GM12878 (cell line): ENCODE data around the gene USF3. TPM values are rescaled to one million over a fixed set of nuclear protein-coding genes. Genes with fewer than 3 reads are reported as not detected.

Experiments
- ASH2L ChIP-seq: fragments of 300-600, 200-600 bp; sonication (generic); IDR thresholded peaks from 2 replicates; pipeline ENCODE4 v1.6.1; 2017; ENCODE audit warnings: low read depth, mild to moderate bottlenecking, borderline replicate concordance
- ATF3 ChIP-seq: IDR thresholded peaks from 2 replicates; pipeline ENCODE4 v1.6.1; 2011; ENCODE audit warnings: low read depth, mild to moderate bottlenecking, low read length, moderate library complexity, borderline replicate concordance; ENCODE audit errors: extremely low read depth
- BACH1 ChIP-seq: fragments of 450-650 bp; IDR thresholded peaks from 2 replicates; pipeline ENCODE4 v1.6.1; 2017; ENCODE audit warnings: mild to moderate bottlenecking, borderline replicate concordance
- CEBPB ChIP-seq, 2 experiments: fragments of 150-350 bp in 1 of 2; IDR thresholded peaks; 2 replicates each; pipeline ENCODE4 v1.6.1; 2012 to 2014; ENCODE audit warnings: low read depth in 2 of 2, low read length in 2 of 2, borderline replicate concordance in 1 of 2, inconsistent platforms in 1 of 2
- CEBPZ ChIP-seq: fragments of 150-350 bp; IDR thresholded peaks from 2 replicates; pipeline ENCODE4 v1.6.1; 2016; ENCODE audit warnings: low read depth, low read length
- FOS ChIP-seq: IDR thresholded peaks from 3 replicates; pipeline ENCODE4 v1.6.1; 2011; ENCODE audit warnings: borderline replicate concordance; ENCODE audit not compliant: insufficient read length; ENCODE audit errors: extremely low read depth
- HDAC2 ChIP-seq: fragments of 200-600 bp; sonication (generic); IDR thresholded peaks from 2 replicates; pipeline ENCODE4 v1.6.1; 2017
- JUND ChIP-seq: IDR thresholded peaks from 2 replicates; pipeline ENCODE4 v1.6.1; 2012; ENCODE audit warnings: low read depth, mild to moderate bottlenecking, low read length, improper control_type of control experiment, moderate library complexity
- NFYB ChIP-seq: IDR thresholded peaks from 2 replicates; pipeline ENCODE4 v1.6.1; 2011; ENCODE audit warnings: low read depth, mild to moderate bottlenecking, low read length, improper control_type of control experiment, moderate library complexity; ENCODE audit not compliant: insufficient read depth
- RAD51 ChIP-seq: fragments of 450-650 bp; IDR thresholded peaks from 2 replicates; pipeline ENCODE4 v1.6.1; 2016; ENCODE audit warnings: moderate library complexity, mild to moderate bottlenecking, inconsistent platforms
- RUNX3 ChIP-seq: IDR thresholded peaks from 2 replicates; pipeline ENCODE4 v1.6.1; 2012; ENCODE audit warnings: low read length, inconsistent platforms
- SIX5 ChIP-seq: IDR thresholded peaks from 2 replicates; pipeline ENCODE4 v1.6.1; 2011; ENCODE audit warnings: mild to moderate bottlenecking, low read depth, low read length, moderate library complexity; ENCODE audit not compliant: severe bottlenecking
- SUPT20H ChIP-seq: IDR thresholded peaks from 2 replicates; pipeline ENCODE4 v1.6.1; 2011; ENCODE audit warnings: low read depth, mild to moderate bottlenecking, low read length, moderate library complexity, borderline replicate concordance; ENCODE audit not compliant: control insufficient read depth
- WRNIP1 ChIP-seq: IDR thresholded peaks from 2 replicates; pipeline ENCODE4 v1.6.1; 2011; ENCODE audit warnings: low read depth, low read length, improper control_type of control experiment, borderline replicate concordance
- YBX1 ChIP-seq: fragments of 450-650 bp; IDR thresholded peaks from 2 replicates; pipeline ENCODE4 v1.6.1; 2016; ENCODE audit warnings: antibody characterized with exemption
- YY1 ChIP-seq: IDR thresholded peaks from 2 replicates; pipeline ENCODE4 v1.6.1; 2011; ENCODE audit warnings: low read depth, mild to moderate bottlenecking, low read length
- ZNF207 ChIP-seq: fragments of 450-650 bp; IDR thresholded peaks from 2 replicates; pipeline ENCODE4 v1.6.1; 2014; ENCODE audit warnings: antibody characterized with exemption, mild to moderate bottlenecking, borderline replicate concordance
- polyA plus RNA-seq, 11 experiments: library from polyadenylated mRNA; depleted of rRNA in 4 of 11; unstranded in 6 of 11; stranded (reverse) in 5 of 11; fragments of >200 nt; fragmentation: Nextera tagmentation in 4 of 11; fragmentation: Illumina TruSeq in 1 of 11; extraction: Ambion mirVana in 4 of 11; extraction: Trizol in 1 of 11; gene quantifications; 1 replicate in 1 of 11; 2 replicates in 10 of 11; pipeline versions ENCODE4 v1.2.1 to v1.2.3, GENCODE V29; 2011 to 2016; ENCODE audit warnings: inconsistent platforms in 2 of 11, missing spikeins in 2 of 11, low read depth in 1 of 11
- total RNA-seq, 4 experiments: library from RNA; depleted of rRNA in 3 of 4; stranded (reverse); fragments of >200 nt in 3 of 4; fragmentation: Illumina TruSeq in 1 of 4; extraction: Trizol in 1 of 4; gene quantifications; 2 replicates each; pipeline versions ENCODE4 v1.2.1 to v1.2.3, GENCODE V29; 2013 to 2021
- TF ChIP-seq, protein P1 (sequence below): fragments of 450-650 bp; formaldehyde crosslinking; IDR thresholded peaks from 2 replicates; pipeline ENCODE4 v1.5.0; 2022; ENCODE audit warnings: mild to moderate bottlenecking, missing genetic modification characterization
- TF ChIP-seq, protein P2 (sequence below): fragments of 450-650 bp; IDR thresholded peaks from 2 replicates; pipeline ENCODE4 v1.6.1; 2016; ENCODE audit warnings: mild to moderate bottlenecking
- TF ChIP-seq, protein P3 (sequence below): fragments of 450-650 bp; conservative IDR thresholded peaks from 2 replicates; pipeline ENCODE4 v1.6.1; 2017; ENCODE audit warnings: mild to moderate bottlenecking, moderate library complexity

The USF3 gene
- total and polyA plus RNA-seq, 10 of the 15 experiments (the other 5 are each of a cell fraction or from before 2014, with no cell fraction given): 3.1 to 15.9 (median 7.8) TPM

GRCh38 chr3:113606539-113607218 lies 89.8 kb downstream of the USF3 start (continued):
- no peak for TF ChIP-seq ZNF207
- TF ChIP-seq RAD51: no peak
- TF ChIP-seq YBX1: no peak
- no peak for TF ChIP-seq FOS
- peak; percentile 94 for TF ChIP-seq RUNX3
- TF ChIP-seq JUND: no peak
- no peak for TF ChIP-seq SUPT20H
- no peak for TF ChIP-seq NFYB
- TF ChIP-seq CEBPZ: no peak
- TF ChIP-seq, protein P1, sequence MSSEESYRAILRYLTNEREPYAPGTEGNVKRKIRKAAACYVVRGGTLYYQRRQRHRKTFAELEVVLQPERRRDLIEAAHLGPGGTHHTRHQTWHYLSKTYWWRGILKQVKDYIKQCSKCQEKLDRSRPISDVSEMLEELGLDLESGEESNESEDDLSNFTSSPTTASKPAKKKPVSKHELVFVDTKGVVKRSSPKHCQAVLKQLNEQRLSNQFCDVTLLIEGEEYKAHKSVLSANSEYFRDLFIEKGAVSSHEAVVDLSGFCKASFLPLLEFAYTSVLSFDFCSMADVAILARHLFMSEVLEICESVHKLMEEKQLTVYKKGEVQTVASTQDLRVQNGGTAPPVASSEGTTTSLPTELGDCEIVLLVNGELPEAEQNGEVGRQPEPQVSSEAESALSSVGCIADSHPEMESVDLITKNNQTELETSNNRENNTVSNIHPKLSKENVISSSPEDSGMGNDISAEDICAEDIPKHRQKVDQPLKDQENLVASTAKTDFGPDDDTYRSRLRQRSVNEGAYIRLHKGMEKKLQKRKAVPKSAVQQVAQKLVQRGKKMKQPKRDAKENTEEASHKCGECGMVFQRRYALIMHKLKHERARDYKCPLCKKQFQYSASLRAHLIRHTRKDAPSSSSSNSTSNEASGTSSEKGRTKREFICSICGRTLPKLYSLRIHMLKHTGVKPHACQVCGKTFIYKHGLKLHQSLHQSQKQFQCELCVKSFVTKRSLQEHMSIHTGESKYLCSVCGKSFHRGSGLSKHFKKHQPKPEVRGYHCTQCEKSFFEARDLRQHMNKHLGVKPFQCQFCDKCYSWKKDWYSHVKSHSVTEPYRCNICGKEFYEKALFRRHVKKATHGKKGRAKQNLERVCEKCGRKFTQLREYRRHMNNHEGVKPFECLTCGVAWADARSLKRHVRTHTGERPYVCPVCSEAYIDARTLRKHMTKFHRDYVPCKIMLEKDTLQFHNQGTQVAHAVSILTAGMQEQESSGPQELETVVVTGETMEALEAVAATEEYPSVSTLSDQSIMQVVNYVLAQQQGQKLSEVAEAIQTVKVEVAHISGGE (CRISPR knock-in tag): peak; percentile 67
- TF ChIP-seq WRNIP1: no peak
- TF ChIP-seq HDAC2: no peak
- no peak for TF ChIP-seq ATF3
- TF ChIP-seq SIX5: no peak
- no peak for TF ChIP-seq BACH1
- TF ChIP-seq, protein P2, sequence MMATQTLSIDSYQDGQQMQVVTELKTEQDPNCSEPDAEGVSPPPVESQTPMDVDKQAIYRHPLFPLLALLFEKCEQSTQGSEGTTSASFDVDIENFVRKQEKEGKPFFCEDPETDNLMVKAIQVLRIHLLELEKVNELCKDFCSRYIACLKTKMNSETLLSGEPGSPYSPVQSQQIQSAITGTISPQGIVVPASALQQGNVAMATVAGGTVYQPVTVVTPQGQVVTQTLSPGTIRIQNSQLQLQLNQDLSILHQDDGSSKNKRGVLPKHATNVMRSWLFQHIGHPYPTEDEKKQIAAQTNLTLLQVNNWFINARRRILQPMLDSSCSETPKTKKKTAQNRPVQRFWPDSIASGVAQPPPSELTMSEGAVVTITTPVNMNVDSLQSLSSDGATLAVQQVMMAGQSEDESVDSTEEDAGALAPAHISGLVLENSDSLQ: peak; percentile 71
- no peak for TF ChIP-seq ASH2L
- TF ChIP-seq YY1: no peak
- TF ChIP-seq CEBPB (IDR thresholded peaks at IDR 0.05; ENCODE audit: borderline replicate concordance in 1 of 2, low read depth in 2 of 2, low read length in 2 of 2): no peak
- TF ChIP-seq, protein P3, sequence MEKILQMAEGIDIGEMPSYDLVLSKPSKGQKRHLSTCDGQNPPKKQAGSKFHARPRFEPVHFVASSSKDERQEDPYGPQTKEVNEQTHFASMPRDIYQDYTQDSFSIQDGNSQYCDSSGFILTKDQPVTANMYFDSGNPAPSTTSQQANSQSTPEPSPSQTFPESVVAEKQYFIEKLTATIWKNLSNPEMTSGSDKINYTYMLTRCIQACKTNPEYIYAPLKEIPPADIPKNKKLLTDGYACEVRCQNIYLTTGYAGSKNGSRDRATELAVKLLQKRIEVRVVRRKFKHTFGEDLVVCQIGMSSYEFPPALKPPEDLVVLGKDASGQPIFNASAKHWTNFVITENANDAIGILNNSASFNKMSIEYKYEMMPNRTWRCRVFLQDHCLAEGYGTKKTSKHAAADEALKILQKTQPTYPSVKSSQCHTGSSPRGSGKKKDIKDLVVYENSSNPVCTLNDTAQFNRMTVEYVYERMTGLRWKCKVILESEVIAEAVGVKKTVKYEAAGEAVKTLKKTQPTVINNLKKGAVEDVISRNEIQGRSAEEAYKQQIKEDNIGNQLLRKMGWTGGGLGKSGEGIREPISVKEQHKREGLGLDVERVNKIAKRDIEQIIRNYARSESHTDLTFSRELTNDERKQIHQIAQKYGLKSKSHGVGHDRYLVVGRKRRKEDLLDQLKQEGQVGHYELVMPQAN: no peak
